Keratinocyte (primary cell): ENCODE results near the gene WTIP. TPM values are rescaled to one million over a fixed set of nuclear protein-coding genes. Genes with fewer than 3 reads are reported as not detected.

Source experiments
- DNase-seq: peaks from one replicate; pipeline ENCODE4 v3.0.0-alpha.2; 2011; ENCODE audit warnings: low read depth, missing footprints, low spot score
- FAIRE-seq: peaks from 2 replicates; lab custom pipeline; 2011; peaks lifted over from hg19 to GRCh38; lab: Jason Lieb, UNC
- H2AFZ ChIP-seq: 2 replicates; pipeline ENCODE4 v1.6.0; 2012; ENCODE audit warnings: low read length, control low read depth, inconsistent platforms; ENCODE audit not compliant: control insufficient read depth
- H3K27ac ChIP-seq: 2 replicates; pipeline ENCODE4 v1.5.1; 2011; ENCODE audit warnings: low read length; ENCODE audit not compliant: control insufficient read depth, insufficient read depth
- H3K27me3 ChIP-seq: 3 replicates; pipeline ENCODE4 v1.6.0; 2011; ENCODE audit warnings: low read length; ENCODE audit not compliant: control insufficient read depth, insufficient read depth; ENCODE audit errors: extremely low read depth
- H3K36me3 ChIP-seq, 2 experiments: 2 replicates in 1 of 2; 3 replicates in 1 of 2; pipeline ENCODE4 v1.5.1; 2011; ENCODE audit warnings: low read length in 2 of 2, mild to moderate bottlenecking in 1 of 2; ENCODE audit not compliant: control insufficient read depth in 2 of 2, insufficient read depth in 2 of 2; ENCODE audit errors: extremely low read depth in 1 of 2
- H3K4me1 ChIP-seq: 3 replicates; pipeline ENCODE4 v1.5.1; 2011; ENCODE audit warnings: low read length; ENCODE audit not compliant: control insufficient read depth, insufficient read depth; ENCODE audit errors: extremely low read depth
- H3K4me2 ChIP-seq: 3 replicates; pipeline ENCODE4 v1.6.0; 2011; ENCODE audit warnings: low read depth, low read length; ENCODE audit not compliant: control insufficient read depth, insufficient read depth; ENCODE audit errors: extremely low read depth
- H3K4me3 ChIP-seq, 3 experiments: fragments of 200-600 bp in 1 of 3; sonication (generic) in 1 of 3; 2 replicates in 2 of 3; 3 replicates in 1 of 3; pipeline ENCODE4 v1.5.1; 2011 to 2016; ENCODE audit warnings: low read length in 3 of 3, mild to moderate bottlenecking in 3 of 3, control low read depth in 2 of 3, inconsistent platforms in 1 of 3, low read depth in 1 of 3, mixed read lengths in 1 of 3, mixed run types in 1 of 3, moderate library complexity in 1 of 3; ENCODE audit not compliant: control insufficient read depth in 2 of 3, insufficient read depth in 2 of 3; ENCODE audit errors: extremely low read depth in 1 of 3
- H3K79me2 ChIP-seq: 2 replicates; pipeline ENCODE4 v1.6.0; 2012; ENCODE audit warnings: low read length; ENCODE audit not compliant: control insufficient read depth, insufficient read depth
- H3K9ac ChIP-seq: 3 replicates; pipeline ENCODE4 v1.6.0; 2011; ENCODE audit warnings: low read length; ENCODE audit not compliant: control insufficient read depth, insufficient read depth; ENCODE audit errors: extremely low read depth
- H3K9me1 ChIP-seq: 3 replicates; pipeline ENCODE4 v1.6.0; 2011; ENCODE audit warnings: low read length; ENCODE audit not compliant: control insufficient read depth, insufficient read depth; ENCODE audit errors: extremely low read depth
- H3K9me3 ChIP-seq: 2 replicates; pipeline ENCODE4 v1.5.1; 2012; ENCODE audit warnings: low read depth, low read length; ENCODE audit not compliant: control insufficient read depth
- H4K20me1 ChIP-seq: 3 replicates; pipeline ENCODE4 v1.6.0; 2011; ENCODE audit warnings: low read length; ENCODE audit not compliant: control insufficient read depth, insufficient read depth; ENCODE audit errors: extremely low read depth
- EZH2 ChIP-seq: IDR thresholded peaks from one replicate; pipeline ENCODE4 v1.6.1; 2012; ENCODE audit warnings: inconsistent platforms, mild to moderate bottlenecking, low read length, moderate library complexity
- dilution Hi-C: fragments of 300-500 bp; cut with MboI; formaldehyde crosslinking; loops from one replicate; pipeline ENCODE4 v1.7.0; 2020; ENCODE audit warnings: low sequenced_read_pairs; ENCODE audit not compliant: extremely low pct_ligation_motif_present
- polyA plus RNA-seq, 5 experiments: library from polyadenylated mRNA; depleted of rRNA in 3 of 5; stranded (reverse) in 3 of 5; stranded (forward) in 1 of 5; unstranded in 1 of 5; fragments of >200 nt; gene quantifications; 1 replicate in 1 of 5; 2 replicates in 3 of 5; 3 replicates in 1 of 5; pipeline versions ENCODE4 v1.2.1 to v1.2.3, GENCODE V29; 2011 to 2012; ENCODE audit warnings: missing spikeins in 2 of 5, low read depth in 1 of 5, low replicate concordance in 1 of 5
- TF ChIP-seq, protein P1 (sequence below), 3 experiments: IDR thresholded peaks in 1 of 3; conservative IDR thresholded peaks in 1 of 3; optimal IDR thresholded peaks in 1 of 3; 2 replicates in 2 of 3; 3 replicates in 1 of 3; pipeline versions ENCODE3 to v1.5.1; 2011; ENCODE audit warnings: low read length in 3 of 3, mild to moderate bottlenecking in 3 of 3, moderate library complexity in 2 of 3, control low read depth in 1 of 3, inconsistent platforms in 1 of 3; ENCODE audit not compliant: insufficient read depth in 2 of 3; ENCODE audit errors: extremely low read depth in 1 of 3

WTIP gene
- polyA plus RNA-seq, 1 donor (not counting 4 experiments of a cell fraction or from before 2014, with no cell fraction given), result 14.5 TPM

DNA sequence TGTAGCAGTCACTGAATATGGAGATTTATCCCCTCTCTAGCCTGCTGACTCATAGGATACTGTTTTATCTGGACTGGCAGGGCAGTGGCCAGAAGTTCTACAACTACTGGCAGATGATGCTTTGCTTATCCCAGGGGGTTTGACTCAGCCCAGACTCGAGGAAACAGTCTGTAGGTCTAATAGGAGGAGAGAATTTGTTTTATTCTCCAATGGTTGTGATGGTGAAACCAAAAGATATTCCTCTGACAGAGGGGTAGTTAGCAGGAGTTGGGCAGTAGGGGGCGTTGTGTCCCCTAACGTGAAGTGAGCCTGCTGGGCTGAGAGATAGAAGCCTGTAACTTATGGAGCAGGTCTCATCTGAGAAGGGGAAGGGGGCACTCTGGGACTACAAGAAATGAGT, 74.9 kb downstream of the WTIP start:
- no peaks in the 10 kb centered on the region for H3K9me1 ChIP-seq
- H4K20me1 ChIP-seq, result no peaks in the 10 kb centered on the region
- no peak overlapping the region for H2AFZ ChIP-seq
- H3K27ac ChIP-seq, result no peak overlapping the region
- H3K79me2 ChIP-seq, result no peaks in the 10 kb centered on the region
- H3K27me3 ChIP-seq, result no peaks in the 10 kb centered on the region
- FAIRE-seq, result no peak
- no peak for TF ChIP-seq EZH2
- TF ChIP-seq, protein P1, sequence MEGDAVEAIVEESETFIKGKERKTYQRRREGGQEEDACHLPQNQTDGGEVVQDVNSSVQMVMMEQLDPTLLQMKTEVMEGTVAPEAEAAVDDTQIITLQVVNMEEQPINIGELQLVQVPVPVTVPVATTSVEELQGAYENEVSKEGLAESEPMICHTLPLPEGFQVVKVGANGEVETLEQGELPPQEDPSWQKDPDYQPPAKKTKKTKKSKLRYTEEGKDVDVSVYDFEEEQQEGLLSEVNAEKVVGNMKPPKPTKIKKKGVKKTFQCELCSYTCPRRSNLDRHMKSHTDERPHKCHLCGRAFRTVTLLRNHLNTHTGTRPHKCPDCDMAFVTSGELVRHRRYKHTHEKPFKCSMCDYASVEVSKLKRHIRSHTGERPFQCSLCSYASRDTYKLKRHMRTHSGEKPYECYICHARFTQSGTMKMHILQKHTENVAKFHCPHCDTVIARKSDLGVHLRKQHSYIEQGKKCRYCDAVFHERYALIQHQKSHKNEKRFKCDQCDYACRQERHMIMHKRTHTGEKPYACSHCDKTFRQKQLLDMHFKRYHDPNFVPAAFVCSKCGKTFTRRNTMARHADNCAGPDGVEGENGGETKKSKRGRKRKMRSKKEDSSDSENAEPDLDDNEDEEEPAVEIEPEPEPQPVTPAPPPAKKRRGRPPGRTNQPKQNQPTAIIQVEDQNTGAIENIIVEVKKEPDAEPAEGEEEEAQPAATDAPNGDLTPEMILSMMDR (optimal IDR thresholded peaks at IDR 0.05 in 1 of 3, IDR thresholded peaks at IDR 0.05 in 1 of 3, conservative IDR thresholded peaks at IDR 0.05 in 1 of 3; ENCODE audit: extremely low read depth in 1 of 3, insufficient read depth in 2 of 3, low read length in 3 of 3), result peak; percentile 41 to 48 (median 43)
- H3K9ac ChIP-seq, result no peak overlapping the region
- no peak for DNase-seq
- no peak overlapping the region for H3K4me2 ChIP-seq
- no peaks in the 10 kb centered on the region for H3K36me3 ChIP-seq
- no peaks in the 10 kb centered on the region for H3K9me3 ChIP-seq
- H3K4me1 ChIP-seq, result no peaks in the 10 kb centered on the region
- no peak overlapping the region for H3K4me3 ChIP-seq
- dilution Hi-C loops, result no loop called here

DNA sequence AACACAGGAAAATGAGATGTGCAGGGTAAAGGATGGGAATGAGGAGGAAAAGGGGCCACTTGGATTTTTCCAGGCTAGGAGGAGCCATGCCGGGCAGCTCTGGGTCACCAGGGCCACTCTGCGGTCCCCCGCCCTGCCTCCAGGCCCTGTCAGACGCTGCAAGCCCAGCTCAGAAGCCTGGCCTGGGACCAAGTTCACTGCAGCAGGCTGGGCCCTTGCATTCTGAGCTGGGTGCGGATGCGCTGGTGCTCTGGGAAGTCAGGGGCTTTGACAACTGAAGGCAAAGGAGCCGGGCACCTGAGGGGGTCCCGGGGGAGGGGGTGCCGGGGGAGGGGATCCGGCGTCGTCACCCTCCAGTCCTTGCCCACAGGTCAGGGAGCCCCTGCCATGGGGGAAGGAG, 77.5 kb downstream of the WTIP start:
- FAIRE-seq (no peak), DNase-seq (no peak)
- Histone ChIP-seq H3K9ac (no peak overlapping the region), H3K4me1 (no peaks in the 10 kb centered on the region), H3K27ac (no peak overlapping the region), H3K4me2 (no peak overlapping the region), H3K27me3 (no peaks in the 10 kb centered on the region), H4K20me1 (no peaks in the 10 kb centered on the region), H2AFZ (no peak overlapping the region), H3K36me3 (no peaks in the 10 kb centered on the region), H3K9me3 (no peaks in the 10 kb centered on the region), H3K4me3 (no peak overlapping the region), H3K9me1 (no peaks in the 10 kb centered on the region), H3K79me2 (no peaks in the 10 kb centered on the region)
- dilution Hi-C loops, result no loop called here
- TF ChIP-seq EZH2, result no peak
- TF ChIP-seq, protein P1 (optimal IDR thresholded peaks at IDR 0.05 in 1 of 3, IDR thresholded peaks at IDR 0.05 in 1 of 3, conservative IDR thresholded peaks at IDR 0.05 in 1 of 3; ENCODE audit: extremely low read depth in 1 of 3, insufficient read depth in 2 of 3, low read length in 3 of 3), result no peak
